ENCODE data around the gene COL19A1. TPM values are rescaled to one million over a fixed set of nuclear protein-coding genes. Genes with fewer than 3 reads are reported as not detected.

Gene COL19A1
- total and polyA plus RNA-seq, 9 of the 15 experiments (the other 6 are each of a cell fraction or from before 2014, with no cell fraction given): not detected

GRCh38 chr6:70236343-70236742, 370.0 kb downstream of the COL19A1 start (continued):
- TF ChIP-seq CCAR2 (IDR thresholded peaks at IDR 0.05; ENCODE audit: low read depth, low read length): no peak
- TF ChIP-seq RHOXF2B (CRISPR knock-in tag; conservative IDR thresholded peaks at IDR 0.05): no peak
- no peak for TF ChIP-seq SREBF2 (CRISPR knock-in tag; IDR thresholded peaks at IDR 0.05)
- no peak for TF ChIP-seq ZNF175 (CRISPR knock-in tag; IDR thresholded peaks at IDR 0.05; ENCODE audit: low read depth)

- H3K4me3 ChIP-seq: no peak overlapping the region
- no peaks in the 10 kb centered on the region; a peak in 2 of 5 replicates for H3K4me1 ChIP-seq (replicated peaks in 1 of 2; ENCODE audit: control insufficient read depth in 2 of 2, insufficient read depth in 2 of 2, low read length in 2 of 2)
- ChIA-PET POLR2A (interaction anchor here (1.7 kb wide), 1 partner anchor 10 kb away, joined by 6 read pairs; no protein-coding TSS in a partner anchor), CTCF (ENCODE audit: low intra/inter-chr PET ratio) (no interaction called here)
- no peak overlapping the region for H3K9ac ChIP-seq (ENCODE audit: insufficient read depth in 1 of 2, low read depth in 2 of 2, low read length in 2 of 2)
- H3K36me3 ChIP-seq (ENCODE audit: control insufficient read depth, insufficient read depth, low read length): no peaks in the 10 kb centered on the region
- H3K4me2 ChIP-seq (ENCODE audit: insufficient read depth, low read length): no peak overlapping the region; the same call in 1 of the 2 replicates
- no peaks in the 10 kb centered on the region for H3K9me1 ChIP-seq (ENCODE audit: control insufficient read depth, insufficient read depth, low read length)
- no peaks in the 10 kb centered on the region for H3K9me3 ChIP-seq (replicated peaks; ENCODE audit: control insufficient read depth, insufficient read depth, low read depth, low read length)
- in situ Hi-C loops (cut with MboI): no loop called here
- H3K79me2 ChIP-seq (ENCODE audit: control insufficient read depth, insufficient read depth, low read length): no peaks in the 10 kb centered on the region
- no peak overlapping the region for H3K27ac ChIP-seq (ENCODE audit: extremely low read depth, low read depth, low read length)
- no peak for FAIRE-seq
- no peak for DNase-seq (ENCODE audit: extremely low read depth in 1 of 4, low spot score in 3 of 4)
- H4K20me1 ChIP-seq (replicated peaks; ENCODE audit: control insufficient read depth, insufficient read depth, low read length): no peaks in the 10 kb centered on the region
- no peak for ATAC-seq
- H3K27me3 ChIP-seq (ENCODE audit: control insufficient read depth in 2 of 2, insufficient read depth in 2 of 2, low read length in 2 of 2): peaks cover 5 to 6% of the 10 kb centered on the region in 2 experiments; a peak in 4 of 5 replicates
- intact Hi-C loops (cut with micrococcal nuclease): no loop called here
- 55% methylated on average over 3 of the region's 3 CpGs for WGBS (ENCODE audit: insufficient coverage, low coverage, missing lambda C conversion rate)
- TF ChIP-seq ZNF224 (CRISPR knock-in tag; IDR thresholded peaks at IDR 0.05) (no peak), ZFP36 (IDR thresholded peaks at IDR 0.05; ENCODE audit: low read depth, low read length, partially characterized antibody) (no peak), POLR2A (conservative IDR thresholded peaks at IDR 0.05) (no peak), POLR2B (IDR thresholded peaks at IDR 0.05; ENCODE audit: low read depth, partially characterized antibody) (no peak), ZNF41 (CRISPR knock-in tag; conservative IDR thresholded peaks at IDR 0.05) (no peak), KAT8 (IDR thresholded peaks at IDR 0.05; ENCODE audit: low read depth) (no peak), RFX1 (IDR thresholded peaks at IDR 0.05) (no peak), CREB1 (IDR thresholded peaks at IDR 0.05) (no peak), CREB1 (CRISPR knock-in tag; IDR thresholded peaks at IDR 0.05) (no peak), KDM4B (IDR thresholded peaks at IDR 0.05; ENCODE audit: borderline replicate concordance in 2 of 2, low read depth in 1 of 2) (no peak), E2F3 (CRISPR knock-in tag; IDR thresholded peaks at IDR 0.05) (no peak), MLX (CRISPR knock-in tag; conservative IDR thresholded peaks at IDR 0.05) (no peak), CREB3L1 (IDR thresholded peaks at IDR 0.05; ENCODE audit: borderline replicate concordance, low read depth) (no peak), SP1 (CRISPR knock-in tag; IDR thresholded peaks at IDR 0.05) (no peak), GABPB1 (CRISPR knock-in tag; IDR thresholded peaks at IDR 0.05) (no peak)
- TF ChIP-seq, protein P1, sequence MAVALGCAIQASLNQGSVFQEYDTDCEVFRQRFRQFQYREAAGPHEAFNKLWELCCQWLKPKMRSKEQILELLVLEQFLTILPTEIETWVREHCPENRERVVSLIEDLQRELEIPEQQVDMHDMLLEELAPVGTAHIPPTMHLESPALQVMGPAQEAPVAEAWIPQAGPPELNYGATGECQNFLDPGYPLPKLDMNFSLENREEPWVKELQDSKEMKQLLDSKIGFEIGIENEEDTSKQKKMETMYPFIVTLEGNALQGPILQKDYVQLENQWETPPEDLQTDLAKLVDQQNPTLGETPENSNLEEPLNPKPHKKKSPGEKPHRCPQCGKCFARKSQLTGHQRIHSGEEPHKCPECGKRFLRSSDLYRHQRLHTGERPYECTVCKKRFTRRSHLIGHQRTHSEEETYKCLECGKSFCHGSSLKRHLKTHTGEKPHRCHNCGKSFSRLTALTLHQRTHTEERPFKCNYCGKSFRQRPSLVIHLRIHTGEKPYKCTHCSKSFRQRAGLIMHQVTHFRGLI (CRISPR knock-in tag; IDR thresholded peaks at IDR 0.05): no peak
- H2AFZ ChIP-seq (ENCODE audit: low read depth, low read length): peak overlapping the region; percentile 83
- BruUV-seq (replicated peaks): no TSS peak
Measured at GRCh38 chr6:70241031-70241430, 374.7 kb downstream of the COL19A1 start.
